Measurements from ENCODE around the gene MACIR.

DNA sequence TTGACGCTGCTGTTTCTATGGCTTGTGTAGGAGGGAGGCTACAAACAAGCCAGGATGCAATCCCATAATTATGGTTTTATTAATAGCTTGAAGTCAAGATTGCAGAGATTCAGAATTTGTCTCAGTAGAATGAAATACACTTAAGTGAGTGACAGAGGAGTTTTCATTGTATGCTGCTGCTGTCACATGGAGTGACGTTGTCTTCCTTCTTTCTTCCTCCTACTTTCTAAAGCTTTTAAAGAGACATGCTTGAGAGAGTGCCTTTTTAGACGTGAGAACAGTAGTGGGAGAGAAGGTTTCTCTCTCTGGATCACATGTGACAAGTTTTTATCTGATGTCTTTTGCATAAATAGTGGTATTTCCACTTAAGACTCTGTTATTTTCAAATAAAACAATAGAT, 48.9 kb downstream of the MACIR start:
- TF ChIP-seq POLR2A (IDR thresholded peaks at IDR 0.05; ENCODE audit: low read depth), result no peak
- TF ChIP-seq, protein P1, sequence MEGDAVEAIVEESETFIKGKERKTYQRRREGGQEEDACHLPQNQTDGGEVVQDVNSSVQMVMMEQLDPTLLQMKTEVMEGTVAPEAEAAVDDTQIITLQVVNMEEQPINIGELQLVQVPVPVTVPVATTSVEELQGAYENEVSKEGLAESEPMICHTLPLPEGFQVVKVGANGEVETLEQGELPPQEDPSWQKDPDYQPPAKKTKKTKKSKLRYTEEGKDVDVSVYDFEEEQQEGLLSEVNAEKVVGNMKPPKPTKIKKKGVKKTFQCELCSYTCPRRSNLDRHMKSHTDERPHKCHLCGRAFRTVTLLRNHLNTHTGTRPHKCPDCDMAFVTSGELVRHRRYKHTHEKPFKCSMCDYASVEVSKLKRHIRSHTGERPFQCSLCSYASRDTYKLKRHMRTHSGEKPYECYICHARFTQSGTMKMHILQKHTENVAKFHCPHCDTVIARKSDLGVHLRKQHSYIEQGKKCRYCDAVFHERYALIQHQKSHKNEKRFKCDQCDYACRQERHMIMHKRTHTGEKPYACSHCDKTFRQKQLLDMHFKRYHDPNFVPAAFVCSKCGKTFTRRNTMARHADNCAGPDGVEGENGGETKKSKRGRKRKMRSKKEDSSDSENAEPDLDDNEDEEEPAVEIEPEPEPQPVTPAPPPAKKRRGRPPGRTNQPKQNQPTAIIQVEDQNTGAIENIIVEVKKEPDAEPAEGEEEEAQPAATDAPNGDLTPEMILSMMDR (IDR thresholded peaks at IDR 0.05), result no peak

Measured in esophagus muscularis mucosa (tissue), 3 donors.